GM18520 (cell line): ENCODE measurements around the gene ARHGAP32.

Source experiments
- ATAC-seq: cut with Tn5 transposase; IDR thresholded peaks from one replicate; pipeline ENCODE4 v1.9.1; 2021; ENCODE audit not compliant: unreplicated experiment

Gene ARHGAP32

DNA sequence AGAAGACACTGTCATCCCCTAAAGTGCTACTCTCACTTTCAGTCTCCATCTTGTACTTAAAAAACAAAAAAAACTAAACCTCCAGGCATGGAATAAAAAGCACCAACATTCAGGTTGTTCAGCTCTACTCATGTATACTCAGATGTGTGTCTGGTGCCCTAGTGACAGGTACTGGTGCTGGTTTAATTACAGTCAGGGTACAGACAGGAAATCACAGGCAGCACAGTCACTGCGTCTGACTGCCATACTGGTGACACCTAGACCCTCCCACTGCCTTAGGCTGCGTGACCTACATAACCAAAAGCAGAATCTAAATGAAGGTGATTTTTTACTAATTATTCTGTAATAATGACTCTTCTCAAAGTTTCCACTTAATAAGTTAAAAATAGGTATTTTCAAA, at the start of gene ARHGAP32:
TSS of gene ARHGAP32 (minus strand) at position 176 of the 400 bp plus-strand sequence. CDS start at position 49, 127 bp downstream.
- ATAC-seq, result no peak

DNA sequence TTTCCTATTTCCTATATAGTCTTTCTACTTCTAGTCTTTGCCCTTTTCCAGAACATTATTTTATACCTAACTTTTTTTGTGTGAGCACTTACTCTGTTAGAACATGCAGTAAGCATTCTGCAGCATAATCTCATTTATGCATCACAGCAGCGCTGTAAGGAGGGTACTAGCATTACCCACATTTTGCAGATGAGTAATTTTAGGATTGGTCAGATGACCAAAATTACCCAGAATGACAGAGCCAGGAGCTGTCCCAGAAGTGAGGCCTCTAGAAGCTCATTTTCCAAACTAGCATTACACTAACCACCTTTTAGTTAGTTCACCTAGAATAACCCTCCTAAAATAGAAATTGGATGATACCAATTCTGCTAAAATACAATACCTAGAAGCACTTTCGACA, 47.1 kb upstream of the ARHGAP32 start:
- no peak for ATAC-seq

DNA sequence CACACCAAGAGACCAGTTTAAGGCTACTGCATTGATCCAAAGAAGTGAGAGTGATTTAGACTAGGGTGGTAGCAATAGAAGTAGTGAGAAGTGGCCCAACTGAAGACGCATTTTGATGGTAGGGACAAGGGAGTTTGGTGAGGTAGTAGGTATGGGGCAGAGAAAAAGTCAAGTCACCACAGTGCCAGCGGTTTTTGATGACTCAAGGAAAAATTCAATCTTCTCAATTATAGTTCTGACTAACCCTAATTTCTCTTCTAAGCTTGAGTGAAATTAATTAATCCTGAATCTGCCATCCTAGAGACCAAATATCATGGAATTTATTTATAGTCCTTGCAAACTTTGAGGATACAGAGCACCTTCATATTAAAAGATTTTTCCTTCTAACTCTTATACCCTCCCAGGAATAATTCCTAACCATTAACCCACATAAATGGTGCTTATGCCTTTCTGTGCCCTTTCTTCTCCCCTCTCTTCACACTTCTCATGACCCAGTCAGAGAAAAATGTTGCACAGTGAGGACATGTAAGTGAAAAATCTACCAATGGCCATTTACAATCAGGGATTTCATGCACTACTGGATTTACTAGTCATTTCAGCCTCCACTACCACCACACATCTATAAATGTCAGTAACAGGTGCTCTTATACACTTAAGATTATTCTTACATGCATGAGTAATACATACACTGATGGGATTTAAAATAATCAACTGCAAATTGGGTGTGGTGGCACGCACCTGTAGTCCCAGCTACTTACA, 45.9 kb upstream of the ARHGAP32 start:
- no peak for ATAC-seq

DNA sequence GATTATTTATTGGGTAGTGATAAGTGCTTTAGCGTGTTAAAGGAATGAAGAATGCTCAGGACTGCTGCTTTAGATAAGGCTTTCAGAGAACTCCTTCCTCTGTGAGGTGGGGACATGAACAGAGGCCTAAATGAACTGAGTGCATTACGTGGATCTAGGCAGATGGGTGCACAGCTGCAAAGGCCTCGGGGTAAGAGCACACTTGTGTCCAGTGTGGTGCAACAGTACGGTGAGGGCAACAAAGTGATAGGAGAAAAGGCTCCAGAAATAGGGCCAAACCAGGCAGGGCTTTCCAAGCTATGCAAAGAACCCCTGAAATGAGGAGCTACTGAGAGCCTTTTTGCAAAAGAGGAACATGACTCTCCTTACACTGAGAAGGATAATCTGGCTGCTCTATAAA, 45.3 kb upstream of the ARHGAP32 start:
- ATAC-seq, result no peak

DNA sequence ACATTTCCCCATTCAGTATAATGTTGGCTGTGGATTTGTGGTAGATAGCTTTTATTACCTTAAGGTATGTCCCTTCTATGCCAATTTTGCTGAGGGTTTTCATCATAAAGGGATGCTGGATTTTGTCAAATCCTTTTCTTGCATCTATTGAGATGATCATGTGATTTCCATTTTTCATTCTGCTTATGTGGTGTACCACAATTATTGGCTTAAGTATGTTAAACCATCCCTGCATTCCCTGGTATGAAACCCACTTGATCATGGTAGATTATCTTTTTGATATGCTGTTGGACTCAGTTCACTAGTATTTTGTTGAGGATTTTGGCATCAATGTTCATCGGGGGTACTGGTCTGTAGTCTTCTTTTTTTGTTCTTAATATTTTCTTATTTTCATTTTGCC, 44.7 kb upstream of the ARHGAP32 start:
- no peak for ATAC-seq

DNA sequence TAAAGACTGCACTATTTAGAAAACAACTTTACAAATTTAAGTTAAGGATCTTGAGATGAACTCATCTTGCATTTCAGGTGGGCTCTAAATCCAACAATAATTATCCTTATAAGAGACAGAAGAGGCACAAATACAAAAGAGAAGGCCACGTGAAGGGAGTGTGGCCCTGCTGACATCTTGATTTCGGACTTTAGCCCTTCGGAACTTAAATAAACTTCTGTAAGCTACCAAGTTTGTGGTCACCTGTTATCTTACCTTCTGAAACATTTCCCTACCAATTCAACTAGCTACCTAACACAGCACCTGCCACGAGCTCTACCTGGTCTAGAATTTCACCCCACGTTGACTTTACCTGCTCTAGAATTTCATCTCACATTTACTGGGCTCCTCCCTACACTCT, 42.9 kb upstream of the ARHGAP32 start:
- ATAC-seq, result no peak

DNA sequence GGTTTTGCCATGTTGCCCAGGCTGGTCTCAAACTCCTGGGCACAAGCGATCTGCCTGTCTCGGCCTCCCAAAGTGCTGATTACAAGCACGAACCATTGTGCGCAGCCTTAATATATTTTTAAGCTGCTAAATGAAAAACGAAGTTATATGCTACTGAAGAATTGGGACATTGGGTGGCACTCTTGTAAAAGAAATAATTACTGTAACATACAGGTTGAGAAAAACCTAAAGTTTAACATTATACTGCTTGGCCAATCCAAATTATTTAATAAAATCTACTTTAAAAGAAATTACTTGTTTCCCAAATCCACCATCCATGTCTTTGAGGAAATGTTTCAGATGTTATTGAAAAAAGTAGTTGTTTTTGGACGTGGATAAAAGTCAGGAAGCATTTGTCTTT, 37.9 kb upstream of the ARHGAP32 start:
- no peak for ATAC-seq

DNA sequence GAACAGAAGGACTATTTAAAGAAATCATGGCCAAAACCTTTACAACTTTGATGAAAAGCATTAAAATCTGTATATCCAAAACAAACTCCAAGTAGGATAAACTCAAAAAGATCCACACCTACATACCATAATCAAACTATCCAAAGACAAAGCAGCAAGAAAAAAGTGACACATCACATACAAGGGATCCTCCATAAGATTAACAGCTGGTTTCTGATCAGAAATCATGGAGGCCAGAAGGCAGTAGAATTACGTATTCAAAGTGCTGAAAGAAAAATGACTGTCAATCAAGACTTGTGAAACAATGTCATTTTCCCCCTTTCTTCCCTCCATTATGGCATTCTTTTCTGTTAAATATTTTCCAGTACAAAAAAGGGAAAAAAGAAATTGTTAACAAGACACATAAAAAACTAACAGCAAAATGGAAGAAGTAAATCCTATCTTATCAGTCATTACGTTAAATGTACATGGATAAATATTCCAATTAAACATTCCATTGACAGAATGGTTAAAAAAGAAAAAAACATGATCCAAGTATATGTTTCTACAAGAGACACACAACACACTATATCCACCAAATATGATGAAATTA, 34.2 kb upstream of the ARHGAP32 start:
- ATAC-seq, result no peak

DNA sequence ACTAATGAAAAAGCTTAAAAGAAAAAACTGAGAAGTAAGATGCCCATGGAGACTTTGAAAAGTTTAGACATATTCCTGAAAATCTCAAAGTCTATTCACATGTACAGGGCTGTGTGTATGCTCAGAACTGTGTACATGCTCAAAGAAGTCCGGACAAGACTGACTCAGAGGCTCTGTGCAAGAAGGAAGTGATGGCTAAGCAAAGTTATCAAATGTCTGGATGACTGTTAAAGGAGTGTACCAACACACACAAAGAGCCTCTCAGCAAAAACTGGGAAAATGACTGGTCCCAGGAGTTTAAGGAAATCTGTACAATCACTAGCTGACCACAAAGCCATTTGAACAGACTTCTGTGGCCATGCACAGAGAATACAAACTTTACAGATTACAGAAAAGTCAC, 33.1 kb upstream of the ARHGAP32 start:
- no peak for ATAC-seq

DNA sequence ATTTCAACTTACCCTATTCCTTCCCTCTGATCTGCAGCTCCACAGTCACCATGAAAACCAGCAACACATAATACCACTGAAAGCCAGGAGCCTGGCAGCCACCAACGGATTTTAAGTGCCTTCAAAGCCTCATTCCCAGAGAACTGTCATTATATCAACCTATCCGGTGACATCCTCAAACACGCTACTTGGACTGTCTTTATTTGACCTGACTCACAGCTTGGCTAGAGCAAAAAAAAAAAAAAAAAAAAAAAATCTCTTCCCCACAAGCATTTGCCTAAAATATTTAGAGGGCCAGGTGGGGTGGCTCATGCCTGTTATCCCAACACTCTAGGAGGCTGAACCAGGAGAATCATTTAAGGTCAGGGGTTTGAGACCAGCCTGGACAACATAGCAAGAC, 32.4 kb upstream of the ARHGAP32 start:
- ATAC-seq, result no peak

DNA sequence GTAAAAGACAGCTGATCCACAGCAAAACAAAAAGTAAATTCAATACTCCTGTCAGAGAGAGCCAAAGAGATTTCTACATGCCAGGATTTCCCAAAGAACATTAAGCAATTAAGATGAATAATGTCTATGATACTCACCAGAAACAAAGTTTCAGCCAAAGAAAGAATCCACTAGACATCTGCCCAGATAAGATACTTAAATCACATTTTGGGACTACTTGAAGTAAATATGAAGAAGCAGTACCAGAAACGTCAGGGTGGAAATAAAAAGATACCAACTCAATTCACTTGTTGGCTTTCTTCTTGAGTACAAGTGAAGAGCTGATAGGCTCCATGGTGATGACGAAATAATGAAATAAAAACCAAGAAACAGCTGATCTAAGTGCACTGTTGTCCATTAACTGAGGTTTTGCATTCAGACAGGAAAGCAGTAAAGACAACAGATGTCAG, 31.6 kb upstream of the ARHGAP32 start:
- no peak for ATAC-seq

DNA sequence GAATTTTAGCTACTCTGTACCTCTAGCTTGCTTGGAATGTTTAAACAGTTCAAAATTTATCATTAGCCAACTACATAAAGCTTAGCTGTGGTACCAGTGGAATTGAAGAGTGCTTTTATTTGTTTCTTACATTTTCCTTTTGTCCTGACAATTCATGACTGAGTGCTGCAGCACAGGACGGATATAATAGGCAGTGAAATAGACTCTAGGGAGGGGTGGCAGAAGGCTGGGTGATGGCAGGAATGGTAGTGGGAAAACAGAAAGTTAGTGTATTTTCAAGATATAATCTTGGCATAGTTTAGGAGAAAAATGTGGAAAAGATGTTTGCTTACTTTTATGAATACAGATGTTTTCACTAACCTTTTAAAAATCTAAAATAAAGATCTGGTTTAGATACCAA, 31.1 kb upstream of the ARHGAP32 start:
- ATAC-seq, result no peak

DNA sequence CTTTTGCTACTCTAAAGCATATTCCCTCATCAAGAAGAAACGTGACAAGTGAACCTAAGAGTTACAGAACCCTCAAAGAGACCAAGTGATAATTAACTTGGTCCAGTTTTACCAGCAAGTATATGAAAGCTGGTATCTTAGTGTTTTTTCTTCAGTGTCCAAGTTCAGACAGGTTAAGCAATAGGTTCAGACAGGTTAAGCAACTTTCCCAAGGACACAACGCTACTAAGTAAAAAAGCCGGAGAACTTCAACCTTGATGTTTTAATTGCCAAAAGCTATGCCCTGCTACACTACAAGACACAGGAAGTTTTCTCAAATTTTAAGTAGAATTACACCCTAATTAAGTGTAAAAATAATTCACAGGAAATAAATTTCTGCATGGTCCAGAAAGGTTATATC, 30.0 kb upstream of the ARHGAP32 start:
- ATAC-seq, result no peak

DNA sequence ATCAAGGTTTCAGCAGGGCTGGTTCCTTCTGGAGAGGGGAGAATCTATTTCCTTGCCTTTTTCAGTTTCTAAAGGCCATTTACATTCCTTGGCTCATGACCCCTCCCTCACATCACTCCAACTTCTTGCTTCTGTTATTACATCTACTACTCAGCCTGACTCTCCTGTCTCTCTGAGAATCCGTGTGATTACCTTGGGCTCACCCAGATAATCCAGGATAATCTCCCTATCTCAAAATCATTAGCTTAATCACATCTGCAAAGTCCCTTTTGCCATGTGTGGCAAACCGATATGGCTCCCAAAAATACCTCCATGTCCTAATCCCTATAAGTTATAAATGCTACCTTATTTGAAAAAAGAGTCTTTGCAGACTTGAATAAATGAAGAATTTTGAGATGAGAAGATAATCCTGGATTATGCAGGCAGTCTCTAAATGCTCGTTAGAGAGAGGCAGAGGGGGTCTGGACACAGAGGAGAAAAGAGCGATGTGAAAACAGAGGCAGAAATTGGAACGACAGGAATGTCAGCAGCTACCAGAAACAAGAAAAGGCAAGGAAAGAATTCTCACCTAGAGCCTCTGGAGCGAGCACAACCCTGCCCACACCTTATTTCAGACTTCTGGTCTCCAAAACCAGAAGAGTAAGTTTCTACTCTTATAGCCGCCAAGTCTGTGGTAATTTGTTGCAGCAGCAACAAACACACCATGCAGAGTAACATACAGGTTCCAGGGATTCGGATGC, 23.6 kb upstream of the ARHGAP32 start:
- no peak for ATAC-seq

DNA sequence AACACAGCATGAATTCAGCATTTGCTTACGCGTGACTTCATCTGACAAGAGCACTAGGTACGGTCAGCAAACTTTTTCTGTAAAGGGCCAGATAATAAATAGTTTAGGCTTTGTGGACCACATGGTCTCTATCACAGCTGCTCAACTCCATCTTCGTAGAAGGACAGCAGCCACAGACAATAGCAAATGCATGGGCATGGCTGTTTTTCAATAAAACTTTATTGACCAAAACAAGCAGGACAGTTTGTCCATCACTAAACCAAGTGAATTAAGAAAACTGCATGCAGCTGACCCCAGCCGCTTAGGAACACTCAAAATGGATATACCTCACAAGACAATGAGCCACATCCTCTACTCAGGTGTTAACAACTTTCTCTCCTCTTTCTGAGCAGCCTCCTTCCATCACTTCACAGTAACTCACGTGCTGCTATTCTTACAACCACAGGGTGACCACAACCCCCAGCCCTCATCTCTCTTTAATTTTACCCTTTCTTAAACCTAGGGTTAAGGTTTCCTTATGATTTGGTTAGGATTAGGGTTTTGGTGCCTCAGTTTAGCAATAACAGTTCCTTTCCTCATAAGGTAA, 22.7 kb upstream of the ARHGAP32 start:
- ATAC-seq, result no peak

DNA sequence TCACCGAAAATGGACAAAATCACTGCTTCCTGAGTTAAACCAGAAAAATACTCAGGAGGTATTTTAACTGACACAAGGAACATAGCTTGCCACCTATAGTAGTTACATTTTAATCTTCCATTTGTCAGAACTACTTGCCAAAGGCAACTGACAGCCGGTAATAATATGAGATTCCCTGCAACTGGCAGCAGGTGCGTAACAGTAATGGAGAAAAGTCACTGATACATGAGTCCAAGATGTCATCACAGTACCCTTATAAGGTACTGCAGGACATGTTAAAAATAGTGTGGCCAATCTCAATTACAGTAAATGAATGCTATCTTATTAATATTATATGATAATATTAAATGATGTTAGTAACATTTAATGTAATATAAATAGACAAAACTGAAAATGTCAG, 21.1 kb upstream of the ARHGAP32 start:
- no peak for ATAC-seq

DNA sequence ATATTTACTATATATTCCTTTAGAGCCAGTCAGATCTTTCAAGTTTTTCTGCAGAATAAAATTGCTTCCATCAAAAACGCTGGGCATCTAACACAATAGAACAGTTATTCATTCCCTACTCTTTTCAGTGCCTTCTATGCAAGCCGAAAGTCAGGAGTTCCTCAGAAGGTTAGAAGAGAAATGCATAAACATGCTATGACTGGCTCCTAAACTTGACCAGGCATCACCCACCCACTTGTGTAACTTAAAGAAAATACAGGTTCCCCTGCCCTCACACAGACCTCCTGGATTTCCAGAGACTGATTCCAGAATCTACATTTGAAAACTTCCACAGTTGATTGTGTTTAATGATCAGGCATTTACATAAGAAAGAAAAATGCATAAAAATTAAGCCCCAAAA, 19.3 kb upstream of the ARHGAP32 start:
- no peak for ATAC-seq

DNA sequence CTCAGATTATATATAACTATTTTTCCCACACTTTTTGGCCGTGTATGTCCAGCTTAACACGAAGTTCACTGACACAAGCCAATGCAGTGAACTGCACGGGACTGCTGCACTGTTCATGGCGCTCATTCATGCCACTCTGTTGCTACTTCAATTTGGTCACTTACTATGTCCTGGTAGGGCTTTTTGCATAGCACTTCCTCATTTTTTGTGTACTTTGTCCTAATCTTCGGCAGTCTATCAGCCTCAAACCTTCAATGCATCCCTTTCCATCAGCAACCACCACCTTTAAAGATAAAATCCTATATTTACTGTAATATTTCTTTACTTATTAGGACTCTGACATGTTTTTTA, 18.7 kb upstream of the ARHGAP32 start:
- no peak for ATAC-seq

DNA sequence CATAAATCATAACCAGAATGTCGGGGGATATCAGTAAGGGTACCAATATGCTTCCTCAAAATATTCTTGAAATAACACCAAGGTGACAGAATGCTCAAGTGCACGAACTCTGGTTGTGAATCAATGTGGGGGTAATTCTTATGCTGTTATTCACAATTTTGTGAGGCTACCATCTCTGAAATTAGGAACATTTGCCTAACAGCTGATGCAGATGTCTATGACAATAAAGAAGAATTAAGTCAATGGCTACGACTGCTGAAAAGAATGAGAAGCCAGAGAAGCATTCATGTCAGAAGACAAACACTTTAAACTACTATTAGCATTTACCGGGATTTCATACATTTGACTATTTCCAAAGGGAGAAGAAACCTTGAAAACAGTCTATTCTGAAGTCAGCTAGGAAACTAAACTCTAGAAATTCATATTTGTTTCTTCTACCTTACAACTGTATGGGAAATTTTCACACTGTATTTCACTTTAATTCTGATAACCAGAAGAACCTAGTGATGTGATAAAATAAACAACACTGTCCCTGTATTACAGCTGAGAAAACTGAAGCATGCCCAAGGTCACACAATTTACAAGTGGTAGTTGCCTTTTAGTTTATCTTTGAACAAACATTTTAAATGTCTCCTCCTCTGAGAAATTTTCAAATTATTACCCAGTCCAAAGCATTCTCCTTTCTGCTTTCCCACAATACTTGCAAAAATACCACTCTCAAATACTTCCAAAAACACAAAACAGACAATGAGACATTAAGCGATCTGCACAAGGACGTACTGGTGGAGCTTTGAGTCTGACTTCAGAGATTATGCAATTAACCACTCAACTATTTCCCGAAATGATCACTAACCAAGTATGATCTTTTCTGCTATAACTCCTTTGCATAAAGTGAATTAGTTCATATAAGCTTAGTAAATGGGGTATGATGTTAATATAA, 18.0 kb upstream of the ARHGAP32 start:
- ATAC-seq, result no peak

DNA sequence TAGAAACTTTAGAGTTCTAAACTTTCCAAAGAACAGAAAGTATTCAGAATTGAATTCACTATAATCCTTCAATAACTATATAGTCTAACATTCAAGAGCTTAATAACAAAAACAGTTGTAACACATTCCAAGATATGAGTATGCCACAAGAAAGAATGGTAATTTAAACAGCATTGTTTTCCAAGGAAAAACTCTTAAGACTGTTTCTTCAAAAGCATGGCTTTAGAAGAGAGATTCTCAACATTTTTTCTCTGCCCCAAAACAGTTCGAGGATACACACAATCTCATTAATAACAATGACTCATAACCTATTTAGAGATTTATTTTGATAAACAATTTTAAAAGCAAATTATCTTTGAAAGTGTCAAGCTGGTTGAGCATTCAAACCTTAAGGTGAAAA, 16.7 kb upstream of the ARHGAP32 start:
- no peak for ATAC-seq
